Peyer's patch (tissue), 4 donors: Measurements from ENCODE around the gene ANXA6.

Experiments
- POLR2A ChIP-seq, 2 donors: fragments of 450-650 bp; IDR thresholded peaks; one replicate each; pipeline ENCODE4 v1.5.1; 2017; ENCODE audit warnings: antibody characterized with exemption in 2 of 2, mild to moderate bottlenecking in 2 of 2, moderate library complexity in 2 of 2
- TF ChIP-seq, protein P1 (sequence below), 6 experiments: fragments of 450-650 bp in 4 of 6; fragments of 200-600 bp in 2 of 6; sonication (generic) in 1 of 6; IDR thresholded peaks; one replicate each; pipeline ENCODE4 v1.5.1; 2017 to 2019; ENCODE audit warnings: antibody characterized with exemption in 6 of 6, mild to moderate bottlenecking in 3 of 6, moderate library complexity in 1 of 6

DNA sequence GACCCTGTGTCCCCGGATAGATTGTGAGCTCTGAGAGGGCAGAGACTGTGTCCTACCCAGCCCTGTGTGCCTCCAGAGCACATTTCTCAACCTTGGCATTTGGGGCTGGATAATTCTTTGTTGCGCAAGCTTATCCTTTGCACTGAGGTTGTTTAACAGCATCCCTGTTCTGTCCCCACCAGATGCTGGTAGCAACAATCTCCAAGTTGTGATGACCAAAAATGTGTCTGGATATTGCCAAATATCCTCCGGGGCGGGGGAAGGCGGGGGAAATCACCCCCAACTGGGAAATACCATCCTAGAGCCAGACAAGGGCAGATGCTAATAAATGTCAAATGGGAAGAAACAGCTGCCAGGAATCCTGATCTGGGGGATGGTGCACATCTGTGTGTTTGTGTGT, 52.8 kb downstream of the ANXA6 start:
- TF ChIP-seq, protein P1, sequence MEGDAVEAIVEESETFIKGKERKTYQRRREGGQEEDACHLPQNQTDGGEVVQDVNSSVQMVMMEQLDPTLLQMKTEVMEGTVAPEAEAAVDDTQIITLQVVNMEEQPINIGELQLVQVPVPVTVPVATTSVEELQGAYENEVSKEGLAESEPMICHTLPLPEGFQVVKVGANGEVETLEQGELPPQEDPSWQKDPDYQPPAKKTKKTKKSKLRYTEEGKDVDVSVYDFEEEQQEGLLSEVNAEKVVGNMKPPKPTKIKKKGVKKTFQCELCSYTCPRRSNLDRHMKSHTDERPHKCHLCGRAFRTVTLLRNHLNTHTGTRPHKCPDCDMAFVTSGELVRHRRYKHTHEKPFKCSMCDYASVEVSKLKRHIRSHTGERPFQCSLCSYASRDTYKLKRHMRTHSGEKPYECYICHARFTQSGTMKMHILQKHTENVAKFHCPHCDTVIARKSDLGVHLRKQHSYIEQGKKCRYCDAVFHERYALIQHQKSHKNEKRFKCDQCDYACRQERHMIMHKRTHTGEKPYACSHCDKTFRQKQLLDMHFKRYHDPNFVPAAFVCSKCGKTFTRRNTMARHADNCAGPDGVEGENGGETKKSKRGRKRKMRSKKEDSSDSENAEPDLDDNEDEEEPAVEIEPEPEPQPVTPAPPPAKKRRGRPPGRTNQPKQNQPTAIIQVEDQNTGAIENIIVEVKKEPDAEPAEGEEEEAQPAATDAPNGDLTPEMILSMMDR (IDR thresholded peaks at IDR 0.05): no peak
- TF ChIP-seq POLR2A (IDR thresholded peaks at IDR 0.05): no peak
